Superior temporal gyrus (tissue), 1 donor: Measurements from ENCODE around the gene STX8.

Experiments
- DNase-seq: peaks from one replicate; pipeline ENCODE4 v3.0.0-alpha.2; 2016; ENCODE audit errors: extremely low spot score

STX8 gene

GRCh38 chr17:9443811-9444210 is 131.8 kb downstream of the STX8 start:
- DNase-seq: no peak

- no peak for DNase-seq
These were observed 135.8 kb downstream of the STX8 start for GRCh38 chr17:9439851-9440250.

- DNase-seq: no peak
These were observed 139.0 kb downstream of the STX8 start for GRCh38 chr17:9436630-9437029.

GRCh38 chr17:9435165-9435564 is 140.5 kb downstream of the STX8 start:
- DNase-seq: no peak

GRCh38 chr17:9434642-9435057 is 141.0 kb downstream of the STX8 start:
- no peak for DNase-seq

GRCh38 chr17:9432934-9433421 is 142.6 kb downstream of the STX8 start:
- no peak for DNase-seq

GRCh38 chr17:9432134-9432885 is 143.3 kb downstream of the STX8 start:
- DNase-seq: no peak

- DNase-seq: no peak
These were observed 144.0 kb downstream of the STX8 start for GRCh38 chr17:9431620-9432019.

- DNase-seq: no peak
These were observed 147.9 kb downstream of the STX8 start for GRCh38 chr17:9427465-9428315.

- DNase-seq: no peak
These were observed 151.5 kb downstream of the STX8 start for GRCh38 chr17:9424071-9424640.

- no peak for DNase-seq
These were observed 154.1 kb downstream of the STX8 start for GRCh38 chr17:9421525-9421924.

GRCh38 chr17:9419932-9420453 is 155.6 kb downstream of the STX8 start:
- DNase-seq: no peak

GRCh38 chr17:9414471-9414870 is 161.1 kb downstream of the STX8 start:
- no peak for DNase-seq

- DNase-seq: no peak
These were observed 164.9 kb downstream of the STX8 start for GRCh38 chr17:9410737-9411136.

GRCh38 chr17:9410301-9410700 is 165.3 kb downstream of the STX8 start:
- DNase-seq: no peak

- DNase-seq: no peak
These were observed 165.7 kb downstream of the STX8 start for GRCh38 chr17:9409878-9410277.

- no peak for DNase-seq
These were observed 166.5 kb downstream of the STX8 start for GRCh38 chr17:9408868-9409829.

- no peak for DNase-seq
These were observed 167.2 kb downstream of the STX8 start for GRCh38 chr17:9408381-9408780.

GRCh38 chr17:9406046-9406606 is 169.5 kb downstream of the STX8 start:
- no peak for DNase-seq

GRCh38 chr17:9403257-9403656 is 172.4 kb downstream of the STX8 start:
- DNase-seq: no peak
